IMR-90 (cell line): ENCODE results near the gene LTBP1. TPM values are rescaled to one million over a fixed set of nuclear protein-coding genes. Genes with fewer than 3 reads are reported as not detected.

Experiments
- ATAC-seq: fragments of 200-7000 bp; cut with Tn5 transposase; 2 replicates; pipeline ENCODE4 v1.9.1; 2020; ENCODE audit warnings: low read depth, mild to moderate bottlenecking, moderate library complexity
- BruUV-seq: library from RNA; stranded (reverse); fragments of 400-500 nt; replicated peaks from 2 replicates; lab custom pipeline; 2021; lab: Mats Ljungman, UMichigan
- CTCF ChIA-PET: fragments of 300-600 bp; formaldehyde crosslinking; extraction: SDS; loops from one replicate; lab custom pipeline; 2021; ENCODE audit warnings: antibody characterized with exemption; lab: Yijun Ruan, JAX
- POLR2A ChIA-PET: fragments of 300-600 bp; sonication (Branson Sonifier 250); formaldehyde crosslinking; loops from one replicate; lab custom pipeline; 2022; ENCODE audit warnings: antibody characterized with exemption; ENCODE audit not compliant: unreplicated experiment; lab: Charles Lee
- DNase-seq: peaks from one replicate; pipeline ENCODE4 v3.0.0; 2013
- H2AFZ ChIP-seq: replicated peaks from 2 replicates; pipeline ENCODE3; 2013; ENCODE audit warnings: low read length, mild to moderate bottlenecking; ENCODE audit not compliant: poor library complexity
- H2AK5ac ChIP-seq: 2 replicates; pipeline ENCODE4 v1.6.1; 2013; ENCODE audit warnings: low read depth, low read length, inconsistent platforms
- H2AK9ac ChIP-seq: replicated peaks from 2 replicates; pipeline ENCODE3; 2013; ENCODE audit warnings: mild to moderate bottlenecking, low read depth, low read length, moderate library complexity; ENCODE audit not compliant: poor library complexity
- H2BK120ac ChIP-seq: 2 replicates; pipeline ENCODE4 v1.6.1; 2013; ENCODE audit warnings: low read depth, low read length, inconsistent platforms
- H2BK15ac ChIP-seq: 3 replicates; pipeline ENCODE4 v1.6.1; 2013; ENCODE audit warnings: low read depth, low read length, inconsistent platforms
- H2BK20ac ChIP-seq: 2 replicates; pipeline ENCODE4 v1.6.1; 2013; ENCODE audit warnings: low read depth, mild to moderate bottlenecking, inconsistent platforms, low read length, moderate library complexity
- H2BK5ac ChIP-seq: 2 replicates; pipeline ENCODE4 v1.6.1; 2013; ENCODE audit warnings: mild to moderate bottlenecking, low read depth, low read length, inconsistent platforms; ENCODE audit not compliant: poor library complexity, severe bottlenecking
- H3K14ac ChIP-seq: replicated peaks from 2 replicates; pipeline ENCODE4 v1.6.1; 2013; ENCODE audit warnings: low read depth, low read length, inconsistent platforms
- H3K18ac ChIP-seq: 2 replicates; pipeline ENCODE4 v1.6.1; 2013; ENCODE audit warnings: low read depth, low read length, control low read depth
- H3K23ac ChIP-seq: 2 replicates; pipeline ENCODE4 v1.6.1; 2013; ENCODE audit warnings: low read depth, low read length, inconsistent platforms
- H3K27ac ChIP-seq: 2 replicates; pipeline ENCODE4 v1.5.1; 2013; ENCODE audit warnings: mild to moderate bottlenecking, control low read depth, low read length; ENCODE audit not compliant: insufficient read depth
- H3K27me3 ChIP-seq: 2 replicates; pipeline ENCODE4 v1.6.1; 2013; ENCODE audit warnings: low read length; ENCODE audit not compliant: control insufficient read depth, insufficient read depth
- H3K36me3 ChIP-seq: 2 replicates; pipeline ENCODE4 v1.6.1; 2013; ENCODE audit warnings: low read length, mixed read lengths; ENCODE audit not compliant: control insufficient read depth, insufficient read depth
- H3K4ac ChIP-seq: 2 replicates; pipeline ENCODE4 v1.6.1; 2013; ENCODE audit warnings: low read depth, low read length, inconsistent platforms
- H3K4me1 ChIP-seq: 2 replicates; pipeline ENCODE4 v1.6.1; 2013; ENCODE audit warnings: low read length, mixed read lengths; ENCODE audit not compliant: control insufficient read depth, insufficient read depth
- H3K4me2 ChIP-seq: 2 replicates; pipeline ENCODE4 v1.6.1; 2013; ENCODE audit warnings: low read depth, mild to moderate bottlenecking, control low read depth, low read length, moderate library complexity
- H3K4me3 ChIP-seq: 2 replicates; pipeline ENCODE4 v1.5.1; 2013; ENCODE audit warnings: low read depth, mild to moderate bottlenecking, control low read depth, low read length, moderate library complexity; ENCODE audit not compliant: insufficient read depth
- H3K56ac ChIP-seq: 2 replicates; pipeline ENCODE4 v1.6.1; 2013; ENCODE audit warnings: low read length, inconsistent platforms; ENCODE audit not compliant: insufficient read depth; ENCODE audit errors: extremely low read depth
- H3K79me1 ChIP-seq, 2 experiments: 2 replicates each; pipeline ENCODE4 v1.6.1; 2013; ENCODE audit warnings: low read length in 2 of 2, inconsistent platforms in 1 of 2, low read depth in 1 of 2
- H3K9ac ChIP-seq: 2 replicates; pipeline ENCODE4 v1.6.1; 2013; ENCODE audit warnings: low read depth, low read length, control low read depth
- H3K9me1 ChIP-seq: 2 replicates; pipeline ENCODE4 v1.6.1; 2013; ENCODE audit warnings: low read length, inconsistent platforms; ENCODE audit not compliant: insufficient read depth
- H3K9me3 ChIP-seq: 2 replicates; pipeline ENCODE4 v1.6.1; 2013; ENCODE audit warnings: low read length; ENCODE audit not compliant: control insufficient read depth, insufficient read depth
- H4K20me1 ChIP-seq: 2 replicates; pipeline ENCODE4 v1.6.1; 2013; ENCODE audit warnings: low read length, inconsistent platforms; ENCODE audit not compliant: insufficient read depth
- H4K5ac ChIP-seq: 2 replicates; pipeline ENCODE4 v1.6.1; 2013; ENCODE audit warnings: mild to moderate bottlenecking, low read depth, low read length, control low read depth
- H4K8ac ChIP-seq, 2 experiments: 2 replicates each; pipeline ENCODE4 v1.6.1; 2013; ENCODE audit warnings: low read depth in 2 of 2, low read length in 2 of 2, control low read depth in 1 of 2, inconsistent platforms in 1 of 2
- H4K91ac ChIP-seq: 2 replicates; pipeline ENCODE4 v1.6.1; 2013; ENCODE audit warnings: low read depth, low read length, inconsistent platforms; ENCODE audit not compliant: insufficient read depth
- CHD1 ChIP-seq: IDR thresholded peaks from 2 replicates; pipeline ENCODE4 v1.6.1; 2012; ENCODE audit warnings: low read depth, low read length, improper control_type of control experiment
- CTCF ChIP-seq: conservative IDR thresholded peaks from 2 replicates; pipeline ENCODE4 v1.5.1; 2012; ENCODE audit warnings: mild to moderate bottlenecking, low read depth, low read length, improper control_type of control experiment
- ELK1 ChIP-seq: fragments of 150-350 bp; IDR thresholded peaks from 2 replicates; pipeline ENCODE4 v1.6.1; 2016; ENCODE audit warnings: low read depth, mild to moderate bottlenecking, low read length, moderate library complexity, borderline replicate concordance
- MAZ ChIP-seq: IDR thresholded peaks from 2 replicates; pipeline ENCODE4 v1.6.1; 2012; ENCODE audit warnings: low read depth, mild to moderate bottlenecking, low read length, improper control_type of control experiment, moderate library complexity, borderline replicate concordance
- MXI1 ChIP-seq: IDR thresholded peaks from 2 replicates; pipeline ENCODE4 v1.6.1; 2012; ENCODE audit warnings: low read depth, mild to moderate bottlenecking, low read length, moderate library complexity, borderline replicate concordance
- POLR2A ChIP-seq: IDR thresholded peaks from 2 replicates; pipeline ENCODE4 v1.6.1; 2012; ENCODE audit warnings: mild to moderate bottlenecking, low read depth, low read length
- SMC3 ChIP-seq: fragments of 150-350 bp; IDR thresholded peaks from 2 replicates; pipeline ENCODE4 v1.6.1; 2016; ENCODE audit warnings: low read depth, mild to moderate bottlenecking, antibody characterized with exemption, low read length, moderate library complexity
- WGBS, 2 experiments: methylation state at CpG; one replicate each; pipeline versions ENCODE4 v1.1.5 to v1.1.7; 2013; ENCODE audit warnings: missing lambda C conversion rate in 2 of 2; ENCODE audit not compliant: insufficient read length in 1 of 2; ENCODE audit errors: extremely low coverage in 2 of 2; 5-methylcytosine and 5-hydroxymethylcytosine counted together
- dilution Hi-C: fragments of 300-500 bp; cut with HindIII; formaldehyde crosslinking; loops from one replicate; pipeline ENCODE4 v1.14.3; 2018; ENCODE audit warnings: low sequenced_read_pairs; ENCODE audit not compliant: unreplicated experiment
- in situ Hi-C: fragments of 300-500 bp; cut with MboI; formaldehyde crosslinking; loops from 3 replicates; pipeline ENCODE4 v1.14.3; 2019; ENCODE audit warnings: low sequenced_read_pairs, inconsistent platforms, mixed read lengths
- intact Hi-C: fragments of 100-400 bp; cut with micrococcal nuclease; formaldehyde crosslinking; loops from 2 replicates; pipeline ENCODE4 v1.10.0; 2022
- polyA plus RNA-seq, 3 experiments: library from polyadenylated mRNA; depleted of rRNA; stranded (reverse); fragments of >200 nt; gene quantifications; 2 replicates each; pipeline ENCODE4 v1.2.3, GENCODE V29; 2012; ENCODE audit warnings: low replicate concordance in 1 of 3
- total RNA-seq: library from RNA; depleted of rRNA; stranded (reverse); fragments of >200 nt; gene quantifications from 2 replicates; pipeline ENCODE4 v1.2.3, GENCODE V29; 2012

LTBP1 gene
- total and polyA plus RNA-seq, 2 of the 4 experiments (the other 2 are of a cell fraction) = 235 to 326 TPM

GRCh38 chr2:33038230-33038629 lies 91.5 kb downstream of the LTBP1 start:
- Histone ChIP-seq H3K9me1 (no peaks in the 10 kb centered on the region; the same call in 1 of the 2 replicates), H2BK120ac (no peak overlapping the region), H4K91ac (no peak overlapping the region), H3K9me3 (no peaks in the 10 kb centered on the region), H2BK15ac (no peak overlapping the region), H3K27ac (no peak overlapping the region), H3K4me3 (no peak overlapping the region), H2BK5ac (no peak overlapping the region), H3K4ac (no peak overlapping the region), H3K36me3 (peaks cover 5% of the 10 kb centered on the region; the same call in 1 of the 2 replicates), H2AK5ac (no peak overlapping the region), H3K9ac (no peak overlapping the region), H2AFZ (no peak overlapping the region), H4K5ac (no peak overlapping the region), H2BK20ac (no peak overlapping the region), H3K4me2 (no peak overlapping the region), H2AK9ac (no peak overlapping the region), H4K20me1 (no peaks in the 10 kb centered on the region), H3K14ac (no peak overlapping the region), H3K79me1 (peaks cover 12 to 33% of the 10 kb centered on the region in 2 experiments), H3K4me1 (peaks cover 4% of the 10 kb centered on the region), H3K18ac (no peak overlapping the region), H4K8ac (no peak overlapping the region), H3K27me3 (no peaks in the 10 kb centered on the region), H3K56ac (no peak overlapping the region), H3K23ac (no peak overlapping the region)
- POLR2A ChIA-PET = no interaction called here
- intact Hi-C loops (loop anchor here (10.0 kb wide), 1 partner anchor 547 kb away; no protein-coding TSS in a partner anchor), dilution Hi-C loops (no loop called here), in situ Hi-C loops (loop anchor here (25.0 kb wide), 1 partner anchor 224 kb away; no protein-coding TSS in a partner anchor)
- TF ChIP-seq MAZ = no peak
- TF ChIP-seq CHD1 = no peak
- TF ChIP-seq SMC3 = no peak
- no peak for TF ChIP-seq ELK1
- TF ChIP-seq CTCF = no peak
- TF ChIP-seq MXI1 = no peak
- TF ChIP-seq POLR2A = no peak
- DNase-seq (no peak), ATAC-seq (no peak)
- WGBS, 2 experiments = no CpG with 5 or more reads among the region's 4 CpGs
- CTCF ChIA-PET = no interaction called here
- BruUV-seq = no TSS peak
